COLO668 (cell line): ENCODE data around the gene TRAF6.

ENCODE experiments used
- DNase-seq: peaks from one replicate; lab custom pipeline; 2025; ENCODE audit not compliant: unreplicated experiment; lab: John Stamatoyannopoulos, UW

Gene TRAF6

DNA sequence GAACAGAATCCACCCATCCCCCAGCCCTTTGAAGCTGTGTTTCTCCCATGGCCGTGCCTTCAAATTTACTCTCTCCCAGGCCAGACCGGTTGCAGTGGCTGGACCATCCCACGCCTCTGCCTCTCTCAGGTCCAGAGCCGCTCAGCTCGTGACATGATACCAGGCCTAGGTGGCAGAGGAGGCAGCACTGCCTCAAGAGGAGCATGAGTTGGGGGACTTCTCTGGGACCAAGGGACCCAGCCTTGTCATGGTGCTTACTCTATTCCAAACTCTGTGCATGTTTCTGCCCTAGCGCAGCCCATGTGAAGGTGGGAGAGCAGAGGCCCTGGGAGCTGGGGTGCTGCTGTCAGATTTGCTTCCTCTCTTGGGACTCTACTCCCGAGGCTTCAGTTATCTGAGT, 51.0 kb downstream of the TRAF6 start:
- DNase-seq = no peak

DNA sequence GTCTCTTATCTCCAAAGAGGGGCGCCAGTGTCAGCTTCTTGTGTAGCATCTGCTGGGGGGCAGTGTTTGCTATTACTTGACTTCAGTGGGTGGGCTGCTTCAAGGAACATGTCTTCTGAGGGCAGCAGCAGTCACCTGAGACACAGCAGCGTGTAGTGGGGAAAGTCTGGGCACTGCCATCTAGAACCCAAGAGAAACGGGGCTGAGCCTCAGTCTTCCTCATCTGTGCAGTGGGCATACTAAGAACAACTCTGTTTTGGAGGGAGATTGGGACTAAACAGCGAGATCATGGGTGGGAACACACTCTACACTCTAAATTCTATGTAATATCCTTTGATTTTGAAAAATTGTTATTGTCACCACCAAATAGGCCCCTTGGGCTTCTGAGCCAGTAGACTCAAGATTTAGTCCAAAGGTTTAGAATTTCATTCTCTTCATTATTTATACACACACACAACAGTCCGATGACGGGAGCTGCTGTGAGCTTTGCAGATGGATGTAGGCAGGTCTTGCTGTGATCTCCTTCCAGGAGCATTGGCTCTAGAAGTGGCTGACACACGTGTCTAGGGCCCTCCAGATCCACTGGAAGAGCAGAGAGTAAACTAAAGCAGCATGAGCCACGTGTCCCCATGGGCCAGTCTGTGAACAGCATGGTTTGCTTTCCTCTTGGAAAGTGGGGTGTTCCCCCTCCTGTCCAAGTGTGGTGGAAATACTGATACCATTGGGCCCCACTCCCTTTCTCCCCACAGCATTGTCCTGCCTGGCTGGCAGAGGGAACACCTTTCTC, 51.8 kb downstream of the TRAF6 start:
- DNase-seq = no peak

DNA sequence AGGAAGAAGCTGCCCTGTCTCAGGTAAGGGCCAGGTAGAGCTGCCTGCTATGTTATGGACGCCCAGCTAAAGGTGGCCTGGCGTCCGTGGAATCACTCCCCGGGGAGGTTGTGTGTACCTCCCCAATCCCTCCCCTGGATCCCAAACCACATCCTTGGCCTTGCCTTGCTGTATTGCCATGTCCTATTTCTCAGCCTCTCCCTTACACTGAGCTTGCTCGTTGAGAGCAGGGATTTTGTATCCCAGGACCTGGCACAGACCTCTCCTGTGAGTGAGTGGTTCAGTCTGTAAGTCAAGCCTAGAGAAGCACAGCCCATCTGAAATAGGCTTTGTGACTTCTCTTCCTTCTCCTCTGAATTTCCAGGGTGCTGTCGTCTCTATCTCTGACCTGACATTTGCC, 53.9 kb downstream of the TRAF6 start:
- no peak for DNase-seq

DNA sequence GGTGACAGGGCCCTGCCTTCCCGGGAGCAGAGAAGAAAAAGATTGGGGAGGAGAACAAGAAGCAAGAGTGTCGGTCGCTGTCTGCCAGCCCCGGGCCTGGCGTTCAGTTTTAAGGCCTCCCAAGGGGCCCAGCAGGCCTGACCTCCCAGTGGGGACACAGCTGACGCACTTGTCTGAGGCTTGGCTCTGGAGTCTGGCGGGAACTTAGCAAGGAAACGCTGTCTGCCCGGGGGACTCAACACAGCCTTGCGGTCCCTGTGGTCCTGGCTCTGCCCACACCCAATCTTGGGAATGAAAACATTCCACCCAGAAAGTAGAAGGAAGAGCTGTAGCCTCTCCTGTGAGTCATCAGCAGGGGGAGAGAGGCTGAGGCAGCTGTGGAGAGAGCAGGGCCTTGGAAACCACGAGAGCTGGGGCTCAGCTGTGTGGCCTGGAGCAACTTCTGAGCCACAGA, 54.4 kb downstream of the TRAF6 start:
- DNase-seq = peak; percentile 19

DNA sequence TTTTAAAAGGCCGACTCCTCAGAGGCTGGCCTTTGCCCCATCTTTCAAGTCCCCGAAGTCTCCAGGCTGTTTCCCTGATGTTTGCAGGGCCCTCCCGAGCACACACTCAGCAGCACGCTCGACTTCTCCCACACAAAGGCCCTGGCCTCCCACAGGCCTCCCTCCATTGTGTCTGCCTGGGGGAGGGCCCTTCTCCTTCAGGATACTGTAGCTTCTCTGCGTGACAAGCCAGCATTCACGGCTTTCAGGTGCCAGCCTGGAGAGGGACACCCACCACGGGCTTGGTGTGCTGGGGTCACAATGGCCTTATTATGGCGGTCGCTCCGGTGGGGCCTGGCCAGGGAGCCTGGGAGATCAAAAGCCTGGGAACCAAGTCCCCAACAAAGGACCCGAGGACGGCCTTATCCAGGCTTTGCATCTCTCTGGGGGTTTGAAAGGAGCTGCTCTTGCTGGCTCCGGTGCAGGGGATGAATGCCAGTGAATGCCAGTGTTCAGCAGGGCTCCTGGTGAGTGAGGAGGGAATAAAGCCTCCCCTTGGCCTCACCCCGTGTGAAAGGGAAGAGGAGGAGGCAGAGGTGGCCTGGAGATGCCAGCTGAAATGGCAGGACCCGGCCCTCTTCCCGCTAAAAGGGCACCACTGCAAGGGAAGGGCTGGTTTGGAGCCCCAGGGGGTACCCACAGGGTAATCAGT, 55.0 kb downstream of the TRAF6 start:
- DNase-seq = peak; percentile 30

DNA sequence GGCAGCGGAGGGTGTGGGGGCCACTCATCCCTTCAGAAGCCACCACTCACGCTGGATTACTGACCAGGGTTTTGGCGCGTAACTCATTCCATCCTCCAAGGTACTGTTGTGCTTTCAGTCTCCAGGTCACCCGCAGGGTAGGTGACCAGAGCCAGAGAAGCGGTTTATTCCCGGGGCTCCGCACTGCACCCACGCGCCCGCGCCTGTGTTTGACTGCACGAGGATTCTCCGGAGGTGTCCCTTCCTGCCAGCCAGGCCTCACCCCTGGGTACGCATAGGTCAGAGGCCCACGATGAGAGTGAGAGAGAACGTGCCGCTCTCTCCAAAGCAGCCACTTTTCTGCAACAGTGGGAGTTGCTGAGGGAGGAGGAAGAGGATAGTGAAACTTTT, 55.5 kb downstream of the TRAF6 start:
- DNase-seq = no peak

DNA sequence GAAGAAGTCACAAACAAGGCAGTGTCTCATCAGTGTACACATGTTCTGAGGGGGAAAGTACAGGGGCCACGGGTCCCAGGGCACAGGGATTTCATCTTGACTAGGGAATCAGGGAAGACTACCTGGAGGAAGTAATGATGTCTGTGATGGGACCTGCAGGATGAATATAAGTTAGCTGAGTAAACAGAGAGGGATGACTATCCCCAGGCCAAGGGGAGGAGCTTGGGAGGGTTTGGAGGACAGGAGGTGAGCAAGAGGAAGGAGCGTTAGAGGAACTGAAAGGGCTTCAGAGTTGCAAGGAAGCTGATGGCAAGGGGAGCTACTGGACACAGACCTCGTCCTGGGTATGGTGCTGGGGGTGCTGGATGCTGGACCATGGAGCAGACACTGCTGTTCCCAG, 56.4 kb downstream of the TRAF6 start:
- no peak for DNase-seq

DNA sequence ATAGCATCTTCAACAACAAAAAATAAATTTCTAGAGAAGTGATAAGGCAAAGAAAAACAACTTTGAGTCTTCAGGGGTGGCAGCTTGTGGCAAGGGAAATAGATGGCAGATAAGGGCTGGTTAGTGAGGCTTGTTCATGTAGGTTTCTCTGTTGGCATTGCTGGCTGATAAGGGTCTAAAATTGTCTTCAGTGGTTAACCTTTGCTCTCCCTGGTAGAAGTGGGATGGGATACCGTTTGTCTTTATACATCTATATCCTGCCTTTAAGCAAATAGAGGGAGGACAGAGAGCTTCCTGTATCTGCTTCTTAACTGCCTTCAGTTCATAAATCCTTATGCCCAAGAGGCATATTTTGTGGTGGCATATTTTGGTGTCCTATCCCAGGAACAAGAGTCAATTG, 57.1 kb downstream of the TRAF6 start:
- no peak for DNase-seq

DNA sequence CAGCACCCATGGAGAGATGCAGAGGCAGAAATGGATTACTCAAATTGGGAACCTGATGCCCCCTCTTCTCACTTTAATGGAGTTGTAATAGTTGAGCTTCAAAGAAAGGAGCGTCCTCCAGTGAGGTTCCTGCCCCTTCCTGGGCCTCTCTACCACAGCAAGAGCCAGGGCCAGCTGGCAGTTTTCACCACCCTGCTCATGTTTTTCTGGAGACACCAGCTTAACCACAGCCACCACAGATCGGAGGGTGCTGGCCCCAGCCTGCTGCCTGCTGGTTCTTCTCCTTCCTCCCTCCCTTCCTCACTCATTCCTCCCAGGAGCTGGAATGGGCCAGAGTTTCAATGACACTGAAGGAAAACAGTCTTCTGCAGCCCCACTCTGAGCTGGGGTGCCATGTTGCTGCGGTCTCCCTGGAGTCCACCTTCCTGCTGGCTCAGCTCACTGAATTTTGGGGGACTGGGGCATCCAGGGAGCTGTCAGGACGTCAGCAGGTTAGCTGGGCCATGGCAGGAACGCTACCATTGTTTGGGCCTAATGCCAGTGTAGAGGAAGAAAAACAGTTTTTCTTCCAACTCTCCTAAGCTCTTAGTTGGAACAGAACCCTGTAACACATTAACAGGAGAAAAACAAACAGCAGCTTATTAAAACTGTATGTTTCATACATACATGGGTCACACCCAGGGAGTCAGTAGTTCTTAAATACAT, 57.7 kb downstream of the TRAF6 start:
- no peak for DNase-seq

DNA sequence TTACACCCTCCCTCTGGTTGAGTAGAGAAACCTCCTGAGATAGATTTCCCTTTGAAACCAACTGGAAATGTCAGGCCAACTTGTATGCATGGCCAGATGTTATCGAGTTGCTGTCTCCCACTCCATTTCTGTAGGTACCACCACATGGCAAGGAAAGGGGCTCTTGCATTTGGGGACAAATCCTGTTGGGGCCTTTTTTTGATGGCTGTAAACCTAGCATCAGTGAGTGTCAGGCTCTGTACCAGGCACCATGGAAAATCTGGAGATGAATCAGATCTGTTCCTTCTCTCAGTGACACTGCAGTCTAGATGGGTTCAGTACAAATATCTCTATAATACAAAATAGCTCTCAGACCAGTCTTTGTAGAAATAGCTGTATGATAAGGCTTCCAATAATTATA, 58.4 kb downstream of the TRAF6 start:
- no peak for DNase-seq

DNA sequence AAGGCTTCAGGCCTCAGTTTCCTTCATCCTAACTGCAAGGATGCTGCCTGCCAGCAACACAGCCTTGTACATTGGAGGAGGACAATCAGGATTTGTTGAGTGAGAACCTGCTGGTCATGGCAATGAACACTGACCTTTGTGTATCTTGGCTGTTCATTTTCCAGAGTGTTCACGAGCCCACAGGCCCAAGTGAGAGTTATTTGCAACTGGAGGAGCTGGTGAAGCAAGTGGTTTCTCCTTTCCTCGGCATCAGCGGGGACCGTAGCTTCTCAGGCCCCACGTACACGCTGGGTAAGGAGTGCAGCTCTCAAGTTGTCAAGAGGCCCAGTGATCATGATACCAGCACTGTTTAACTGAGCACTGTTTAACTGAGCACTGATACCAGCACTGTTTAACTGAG, 59.0 kb downstream of the TRAF6 start:
- no peak for DNase-seq

DNA sequence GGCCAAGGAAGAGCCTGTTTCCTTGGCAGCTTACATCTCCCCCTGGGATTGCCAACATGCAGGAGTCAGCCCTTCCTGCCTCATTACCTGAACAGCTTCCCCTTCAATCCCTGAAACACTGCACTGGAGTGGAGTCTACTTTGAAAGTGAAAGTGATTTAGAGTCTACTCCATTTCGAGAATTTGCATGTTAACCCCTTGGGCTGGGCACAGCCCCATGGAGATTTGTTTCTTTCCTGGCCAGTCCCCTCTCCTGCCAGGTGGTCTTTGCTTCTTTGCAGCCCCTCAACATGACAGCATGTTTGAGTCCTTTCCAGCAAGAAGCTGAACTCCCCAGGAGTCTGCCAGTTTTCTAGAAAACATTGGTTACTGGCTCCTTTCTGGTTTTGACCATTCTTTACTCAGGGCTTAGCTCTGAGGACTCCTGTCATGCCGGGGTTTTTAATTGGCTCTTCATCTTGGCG, 59.9 kb downstream of the TRAF6 start:
- no peak for DNase-seq

DNA sequence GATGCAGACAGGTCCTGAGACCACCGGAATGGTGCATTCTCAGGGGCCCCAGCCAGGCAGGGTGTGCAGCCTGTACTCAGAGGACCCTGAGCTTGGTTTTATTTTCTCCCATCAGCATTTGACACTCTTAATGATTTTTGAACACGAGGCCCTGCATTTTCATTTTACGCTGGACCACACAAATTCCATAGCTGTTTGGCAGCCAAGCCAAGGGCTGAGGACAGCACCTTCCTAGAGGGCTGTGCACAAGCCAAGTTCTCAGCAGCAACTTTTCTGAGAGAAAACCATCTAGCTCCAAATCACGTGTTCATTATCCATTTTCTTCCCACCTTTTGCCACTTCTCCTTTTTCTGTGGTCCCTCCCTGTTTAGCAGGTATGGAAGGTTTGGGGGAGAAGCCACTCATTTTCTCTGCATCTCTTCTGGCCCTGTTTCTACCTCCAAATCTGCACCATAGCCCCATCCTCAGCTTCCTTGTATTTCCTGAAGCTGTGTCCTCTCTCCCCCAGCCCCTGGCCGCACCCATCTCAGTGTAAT, 60.4 kb downstream of the TRAF6 start:
- no peak for DNase-seq

DNA sequence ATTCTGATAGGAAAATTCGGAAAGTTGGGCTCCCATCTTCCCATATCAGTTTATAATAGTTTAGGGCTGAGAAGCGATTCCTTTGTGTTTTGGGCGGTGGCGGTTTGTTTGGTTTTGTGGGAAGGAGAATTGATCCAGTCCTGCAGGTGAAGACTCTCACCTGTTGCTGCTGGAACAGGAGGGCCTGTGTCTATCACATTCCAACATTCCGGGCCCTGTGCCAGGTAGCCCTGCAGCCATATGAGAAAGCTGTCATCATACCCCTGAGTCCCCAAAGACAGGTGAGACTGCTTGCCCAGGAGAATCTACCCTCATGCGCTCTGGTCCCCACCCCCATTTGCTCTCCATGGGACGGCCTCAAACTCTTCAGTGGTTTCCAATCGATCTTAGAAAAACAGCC, 62.1 kb downstream of the TRAF6 start:
- peak; percentile 92 for DNase-seq

DNA sequence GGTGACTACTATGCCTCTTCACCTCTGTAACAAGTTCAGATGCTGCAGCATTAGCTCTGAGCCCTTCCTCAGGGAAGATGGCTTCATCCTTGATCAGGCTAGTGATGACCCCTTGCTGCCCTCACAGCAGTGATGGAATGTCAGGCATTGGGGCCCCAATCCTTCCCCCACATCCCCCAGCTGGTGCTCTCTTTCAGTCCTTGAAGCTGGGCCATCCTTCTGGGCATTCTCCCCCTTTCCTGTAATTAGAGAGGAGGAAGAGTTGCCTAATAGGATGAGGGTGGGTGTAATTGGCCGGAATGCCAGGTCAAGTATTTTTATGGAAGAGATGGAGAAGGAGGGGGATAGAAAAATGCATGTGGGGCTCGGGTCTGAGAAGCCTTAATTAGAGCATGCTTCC, 62.6 kb downstream of the TRAF6 start:
- DNase-seq = no peak

DNA sequence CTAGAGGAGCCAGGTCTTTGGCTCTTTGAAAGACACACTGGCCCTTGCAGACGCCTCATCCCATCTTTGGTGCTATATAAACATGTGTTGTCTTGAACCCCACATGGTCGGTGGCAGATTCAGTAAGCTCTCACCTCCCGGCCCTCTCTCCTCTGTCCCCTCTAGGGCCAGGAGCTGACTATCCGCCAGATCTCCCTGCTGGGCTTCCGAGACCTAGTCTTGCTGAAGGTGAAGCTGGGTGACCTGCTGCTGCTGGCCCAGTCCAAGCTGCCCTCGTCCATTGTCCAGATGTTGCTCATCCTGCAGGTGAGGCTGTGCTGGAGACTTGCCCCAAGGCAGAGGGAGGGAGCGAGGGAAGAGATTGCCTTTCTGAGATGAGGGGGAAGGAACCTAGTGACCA, 63.9 kb downstream of the TRAF6 start:
- no peak for DNase-seq

DNA sequence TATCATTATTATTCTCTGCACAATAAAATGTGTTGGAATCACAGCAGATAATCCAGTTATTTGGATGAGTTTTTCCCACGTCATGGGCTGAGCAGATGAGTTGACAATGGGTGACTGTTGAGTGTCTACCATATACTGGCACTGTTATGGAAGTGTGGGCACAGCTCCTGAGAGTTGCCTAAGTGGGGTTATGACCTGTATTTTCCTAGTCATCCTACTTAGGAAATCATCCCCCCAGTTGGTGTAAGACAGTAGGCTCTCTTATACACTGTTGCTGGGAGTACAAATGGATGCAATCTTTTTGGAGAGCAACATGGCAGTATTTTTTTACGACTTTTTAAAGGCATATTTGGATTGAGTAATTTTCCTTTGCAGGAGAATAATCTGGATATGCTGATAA, 66.4 kb downstream of the TRAF6 start:
- DNase-seq = no peak

DNA sequence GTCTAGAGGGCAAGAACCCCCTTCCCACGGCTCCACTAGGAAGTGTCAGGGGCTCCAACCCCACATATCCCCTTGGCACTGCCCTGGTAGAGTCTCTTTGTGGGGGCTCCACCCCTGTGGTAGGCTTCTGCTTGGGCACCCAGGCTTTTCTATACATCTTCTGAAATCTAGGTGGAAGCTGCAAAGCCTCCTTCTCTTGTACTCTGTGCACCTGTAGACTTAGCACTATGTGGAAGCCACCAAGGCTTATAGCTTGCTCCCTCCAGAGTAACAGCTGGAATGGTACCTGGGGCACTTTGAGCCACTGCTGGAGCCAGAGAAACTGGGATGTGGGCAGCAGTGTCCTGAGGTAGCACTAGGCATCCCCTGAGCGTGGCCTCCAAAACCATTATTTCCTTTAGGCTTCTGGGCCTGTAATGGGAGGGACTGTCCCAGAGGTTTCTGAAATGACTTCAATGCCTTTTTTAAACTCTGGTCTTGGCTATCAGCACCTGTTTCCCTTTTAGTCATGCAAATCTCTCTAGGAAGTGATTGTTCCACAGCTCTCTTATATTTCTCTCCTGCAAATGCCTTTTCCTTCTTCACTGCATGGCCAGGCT, 68.4 kb downstream of the TRAF6 start:
- DNase-seq = no peak

DNA sequence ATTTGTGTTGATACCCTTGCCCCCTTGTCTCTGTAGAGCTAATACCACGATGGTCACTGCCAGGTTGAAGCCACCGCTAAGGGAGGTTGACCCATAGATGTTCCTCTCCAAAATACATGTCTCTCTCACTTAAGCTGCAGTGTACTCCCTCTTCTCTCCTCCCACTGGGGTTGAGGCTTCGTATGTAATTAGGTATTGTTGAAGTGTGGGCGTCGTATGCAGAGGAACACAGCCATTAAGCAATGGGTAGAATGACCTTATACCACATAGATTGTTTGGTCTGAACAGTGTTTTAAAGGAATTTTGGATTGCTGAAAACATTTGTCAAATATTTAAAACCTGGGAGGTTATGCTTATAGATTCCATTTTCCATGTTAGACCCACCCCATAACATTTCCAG, 71.9 kb downstream of the TRAF6 start:
- no peak for DNase-seq

DNA sequence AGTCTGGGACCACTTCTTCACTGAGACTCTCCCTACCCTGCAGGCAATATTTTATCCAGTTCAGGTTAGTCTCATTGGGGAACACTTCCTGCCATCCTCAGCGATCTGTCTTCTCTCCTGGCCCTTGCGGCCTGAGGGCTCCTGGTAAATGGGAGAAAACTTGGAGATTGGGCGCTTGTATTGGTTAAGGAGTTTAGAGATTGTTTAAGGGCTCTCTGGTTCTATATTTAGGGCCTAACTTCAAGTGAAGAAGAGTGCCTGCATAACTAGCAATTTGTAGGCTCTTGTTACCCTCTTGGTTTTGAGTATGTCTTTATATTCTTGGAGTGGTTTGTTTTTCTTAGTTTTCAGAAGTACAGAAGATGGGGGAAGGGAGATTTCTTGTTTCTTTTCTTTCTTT, 72.7 kb downstream of the TRAF6 start:
- no peak for DNase-seq
